Measurements from ENCODE around the gene CIZ1.

The CIZ1 gene

GRCh38 chr9:128190516-128191405, 611 bp downstream of the CIZ1 start:
- no peak for TF ChIP-seq ZFX (IDR thresholded peaks at IDR 0.05; ENCODE audit: borderline replicate concordance)
- no peak for TF ChIP-seq CTCF (IDR thresholded peaks at IDR 0.05)
- peak overlapping the region; percentile 92 for H3K27ac ChIP-seq

GRCh38 chr9:128190013-128190412, 1.4 kb downstream of the CIZ1 start:
- no peak for TF ChIP-seq CTCF (IDR thresholded peaks at IDR 0.05)
- no peak for TF ChIP-seq ZFX (IDR thresholded peaks at IDR 0.05; ENCODE audit: borderline replicate concordance)
- H3K27ac ChIP-seq: peak overlapping the region; percentile 92; the same call in 1 of the 2 replicates

- H3K27ac ChIP-seq: no peak overlapping the region
- TF ChIP-seq ZFX (IDR thresholded peaks at IDR 0.05; ENCODE audit: borderline replicate concordance) (no peak), CTCF (IDR thresholded peaks at IDR 0.05) (no peak)
Measured at GRCh38 chr9:128188209-128188608, 3.2 kb downstream of the CIZ1 start.

DNA sequence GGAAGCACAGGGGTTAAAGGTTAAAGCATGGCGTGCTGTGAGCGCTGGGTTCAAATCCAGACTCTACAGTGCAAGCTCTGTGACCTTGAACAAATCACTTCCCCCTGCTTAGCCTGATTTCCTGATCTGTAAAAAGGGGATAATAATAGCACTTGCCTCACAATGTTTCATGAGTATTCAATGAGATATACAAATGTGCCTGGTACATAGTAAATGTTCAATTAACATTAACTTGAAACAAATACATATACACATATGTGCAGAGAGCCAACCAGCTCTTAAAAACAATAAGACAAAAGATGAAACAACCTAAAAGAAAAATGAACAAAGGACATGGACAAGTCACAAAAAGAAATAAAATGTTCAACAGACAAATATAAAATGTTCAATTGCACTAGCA, 4.0 kb downstream of the CIZ1 start:
- H3K27ac ChIP-seq: no peak overlapping the region
- TF ChIP-seq ZFX (IDR thresholded peaks at IDR 0.05; ENCODE audit: borderline replicate concordance) (no peak), CTCF (IDR thresholded peaks at IDR 0.05) (no peak)

- no peak overlapping the region for H3K27ac ChIP-seq
- TF ChIP-seq ZFX (IDR thresholded peaks at IDR 0.05; ENCODE audit: borderline replicate concordance) (no peak), CTCF (IDR thresholded peaks at IDR 0.05) (no peak)
Measured at GRCh38 chr9:128185979-128186965, 5.1 kb downstream of the CIZ1 start.

GRCh38 chr9:128182893-128183588, 8.3 kb downstream of the CIZ1 start:
- no peak overlapping the region for H3K27ac ChIP-seq
- TF ChIP-seq ZFX (IDR thresholded peaks at IDR 0.05; ENCODE audit: borderline replicate concordance) (no peak), CTCF (IDR thresholded peaks at IDR 0.05) (no peak)

Measured in 22Rv1 (cell line).